Smooth muscle cell (in vitro differentiated cells): ENCODE data around the gene SELE. TPM values are rescaled to one million over a fixed set of nuclear protein-coding genes. Genes with fewer than 3 reads are reported as not detected.

Experiments used
- DNase-seq: peaks from one replicate; lab custom pipeline; 2025; ENCODE audit not compliant: unreplicated experiment; lab: John Stamatoyannopoulos, UW
- H2AFZ ChIP-seq: fragments of 200-600 bp; sonication (generic); 2 replicates; pipeline ENCODE4 v1.6.0; 2016; ENCODE audit warnings: antibody characterized with exemption, low read depth, mild to moderate bottlenecking
- H3F3A ChIP-seq: fragments of 200-600 bp; sonication (generic); 2 replicates; pipeline ENCODE4 v1.6.0; 2017; ENCODE audit warnings: antibody characterized with exemption, low read depth
- H3K27ac ChIP-seq: fragments of 200-600 bp; sonication (generic); 2 replicates; pipeline ENCODE4 v1.5.1; 2016; ENCODE audit warnings: low read depth, mild to moderate bottlenecking
- H3K27me3 ChIP-seq: fragments of 200-600 bp; sonication (generic); 2 replicates; pipeline ENCODE4 v1.6.1; 2016; ENCODE audit warnings: low read depth, mild to moderate bottlenecking
- H3K36me3 ChIP-seq: fragments of 200-600 bp; sonication (generic); 2 replicates; pipeline ENCODE4 v1.5.1; 2016; ENCODE audit warnings: low read depth
- H3K4me1 ChIP-seq: fragments of 200-600 bp; sonication (generic); 2 replicates; pipeline ENCODE4 v1.5.1; 2016; ENCODE audit warnings: low read depth
- H3K4me2 ChIP-seq: fragments of 200-600 bp; sonication (generic); 2 replicates; pipeline ENCODE4 v1.6.0; 2016; ENCODE audit warnings: mild to moderate bottlenecking
- H3K4me3 ChIP-seq: fragments of 200-600 bp; sonication (generic); 2 replicates; pipeline ENCODE4 v1.5.1; 2016; ENCODE audit warnings: mild to moderate bottlenecking
- H3K79me2 ChIP-seq: fragments of 200-600 bp; sonication (generic); 2 replicates; pipeline ENCODE4 v1.6.0; 2016; ENCODE audit warnings: low read depth, mild to moderate bottlenecking
- H3K9ac ChIP-seq: fragments of 200-600 bp; sonication (generic); 2 replicates; pipeline ENCODE4 v1.6.0; 2016; ENCODE audit warnings: low read depth
- H3K9me3 ChIP-seq: fragments of 200-600 bp; sonication (generic); replicated peaks from 2 replicates; pipeline ENCODE4 v1.5.1; 2016; ENCODE audit warnings: low read depth
- H4K20me1 ChIP-seq: fragments of 200-600 bp; sonication (generic); 2 replicates; pipeline ENCODE4 v1.6.0; 2016; ENCODE audit warnings: low read depth
- CTCF ChIP-seq: fragments of 200-600 bp; sonication (generic); IDR thresholded peaks from 2 replicates; pipeline ENCODE4 v1.5.1; 2017; ENCODE audit warnings: borderline replicate concordance, mild to moderate bottlenecking, antibody characterized with exemption; ENCODE audit not compliant: insufficient read depth, poor library complexity, severe bottlenecking
- WGBS: methylation state at CpG from one replicate; pipeline ENCODE4 v1.1.7; 2016; ENCODE audit warnings: low lambda C conversion rate; 5-methylcytosine and 5-hydroxymethylcytosine counted together
- polyA plus RNA-seq: library from polyadenylated mRNA; unstranded; fragments of >200 nt; fragmentation: Nextera tagmentation; extraction: Ambion mirVana; gene quantifications from 2 replicates; pipeline ENCODE4 v1.2.1, GENCODE V29; 2016
- total RNA-seq: library from RNA; depleted of rRNA; stranded (reverse); fragments of >200 nt; gene quantifications from 2 replicates; pipeline ENCODE4 v1.2.3, GENCODE V29; 2014

The SELE gene
- total and polyA plus RNA-seq, 2 experiments from 2014 or later, result 0.05 TPM; not detected in 1

GRCh38 chr1:169779150-169779549, 45.3 kb upstream of the SELE start:
- Histone ChIP-seq H3K36me3 (no peaks in the 10 kb centered on the region), H3K4me2 (no peak overlapping the region), H3K27ac (peak overlapping the region; percentile 89), H3K9ac (no peak overlapping the region), H3K4me1 (no peaks in the 10 kb centered on the region), H3K79me2 (no peaks in the 10 kb centered on the region), H3K9me3 (no peaks in the 10 kb centered on the region), H3K27me3 (no peaks in the 10 kb centered on the region), H4K20me1 (no peaks in the 10 kb centered on the region), H2AFZ (no peak overlapping the region), H3F3A (no peaks in the 10 kb centered on the region), H3K4me3 (no peak overlapping the region)
- no peak for DNase-seq
- TF ChIP-seq CTCF, result no peak

- no peaks in the 10 kb centered on the region for H3K36me3 ChIP-seq
- no peak overlapping the region for H2AFZ ChIP-seq
- H3K4me1 ChIP-seq, result no peaks in the 10 kb centered on the region
- no peaks in the 10 kb centered on the region for H4K20me1 ChIP-seq
- 44% methylated on average over 3 of the region's 3 CpGs for WGBS
- H3K27me3 ChIP-seq, result peaks cover 21% of the 10 kb centered on the region
- TF ChIP-seq CTCF, result no peak
- no peak for DNase-seq
- no peak overlapping the region for H3K9ac ChIP-seq
- H3K9me3 ChIP-seq, result no peaks in the 10 kb centered on the region
- no peak overlapping the region for H3K4me2 ChIP-seq
- H3F3A ChIP-seq, result no peaks in the 10 kb centered on the region
- H3K4me3 ChIP-seq, result no peak overlapping the region
- no peak overlapping the region for H3K27ac ChIP-seq
- no peaks in the 10 kb centered on the region for H3K79me2 ChIP-seq
Observed at GRCh38 chr1:169776440-169776839, 42.6 kb upstream of the SELE start.

GRCh38 chr1:169768161-169768560, 34.3 kb upstream of the SELE start:
- Histone ChIP-seq H3K79me2 (no peaks in the 10 kb centered on the region), H3F3A (no peaks in the 10 kb centered on the region), H3K9me3 (no peaks in the 10 kb centered on the region), H3K4me1 (no peaks in the 10 kb centered on the region), H3K4me2 (no peak overlapping the region), H3K27me3 (peaks cover 42% of the 10 kb centered on the region), H3K4me3 (no peak overlapping the region), H4K20me1 (no peaks in the 10 kb centered on the region), H3K36me3 (no peaks in the 10 kb centered on the region), H3K27ac (no peak overlapping the region), H3K9ac (no peak overlapping the region), H2AFZ (no peak overlapping the region)
- no peak for TF ChIP-seq CTCF
- DNase-seq, result no peak
- WGBS, result 95% methylated on average over 2 of the region's 2 CpGs

- no peak for DNase-seq
- Histone ChIP-seq H3K9me3 (no peaks in the 10 kb centered on the region), H3K36me3 (no peaks in the 10 kb centered on the region), H2AFZ (no peak overlapping the region), H3K4me1 (no peaks in the 10 kb centered on the region), H4K20me1 (no peaks in the 10 kb centered on the region), H3K27me3 (peaks cover 18% of the 10 kb centered on the region), H3F3A (peaks cover 9% of the 10 kb centered on the region), H3K4me3 (no peak overlapping the region), H3K9ac (no peak overlapping the region), H3K27ac (no peak overlapping the region), H3K79me2 (no peaks in the 10 kb centered on the region), H3K4me2 (no peak overlapping the region)
- TF ChIP-seq CTCF, result no peak
- 88% methylated on average over 7 of the region's 7 CpGs for WGBS
Observed at GRCh38 chr1:169765580-169766331, 31.9 kb upstream of the SELE start.
